ENCODE results near the gene ABCA10.

- TF ChIP-seq CTCF (IDR thresholded peaks at IDR 0.05) (no peak), POLR2AphosphoS5 (IDR thresholded peaks at IDR 0.05; ENCODE audit: low read depth, low read length) (no peak), TCF7L2 (IDR thresholded peaks at IDR 0.05; ENCODE audit: low read depth, low read length) (no peak), REST (IDR thresholded peaks at IDR 0.05; ENCODE audit: insufficient read depth in 1 of 2, low read depth in 2 of 2, low read length in 1 of 2) (no peak), SIN3A (IDR thresholded peaks at IDR 0.05; ENCODE audit: borderline replicate concordance, insufficient read depth, low read depth, low read length) (no peak)
Observed at GRCh38 chr17:69159418-69159817, 69.2 kb downstream of the ABCA10 start.
